NOMO-1 treated with dmso at 0.1 percent for 144 hours (cell line): Measurements from ENCODE around the gene S1PR4.
"Not testable (repeated sequence)": the region's sequence is repeated elsewhere in the genome, so short reads cannot be mapped to it uniquely, and the experiment has no call there.

Experiments
- DNase-seq: peaks from one replicate; lab custom pipeline; 2025; ENCODE audit not compliant: unreplicated experiment; lab: John Stamatoyannopoulos, UW

The S1PR4 gene

DNA sequence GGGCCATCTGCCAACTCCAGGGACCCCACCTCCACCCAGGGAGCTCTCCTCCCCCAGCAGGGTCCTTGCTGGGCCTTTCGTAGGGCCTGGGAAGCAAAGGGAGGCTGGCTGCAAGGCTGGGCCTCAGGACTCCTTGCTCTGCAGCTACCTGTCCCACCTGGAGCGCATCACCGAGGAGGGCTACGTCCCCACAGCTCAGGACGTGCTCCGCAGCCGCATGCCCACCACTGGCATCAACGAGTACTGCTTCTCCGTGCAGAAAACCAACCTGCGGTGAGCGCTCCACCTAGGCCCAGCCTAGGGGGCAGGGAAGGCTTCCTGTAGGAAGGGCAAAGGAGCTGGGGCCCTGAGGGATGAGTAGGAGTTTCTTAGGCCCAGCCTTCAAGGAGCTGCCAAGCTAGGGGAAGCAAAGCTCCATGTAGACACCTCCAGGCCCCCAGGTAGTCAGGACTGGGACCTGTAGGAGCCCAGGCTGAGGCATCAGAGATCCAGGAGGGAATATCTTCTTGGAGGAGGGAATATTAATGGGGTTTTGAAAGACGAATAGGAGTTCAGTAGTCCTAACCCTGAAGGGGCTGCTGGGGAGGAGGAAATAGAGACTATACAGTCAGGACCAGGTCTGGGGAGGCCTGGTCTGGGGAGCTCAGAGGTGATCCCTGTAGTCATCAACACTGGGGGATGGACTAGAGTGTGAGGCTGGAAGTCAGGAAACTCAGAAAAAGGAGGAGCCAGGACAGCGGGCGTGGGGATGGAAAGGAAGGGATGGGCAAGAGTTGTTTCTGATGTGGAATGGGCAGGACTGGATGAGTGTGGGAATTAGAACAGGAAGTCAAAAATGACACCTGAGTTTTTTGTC is 26.8 kb upstream of the S1PR4 start:
- DNase-seq = no peak

DNA sequence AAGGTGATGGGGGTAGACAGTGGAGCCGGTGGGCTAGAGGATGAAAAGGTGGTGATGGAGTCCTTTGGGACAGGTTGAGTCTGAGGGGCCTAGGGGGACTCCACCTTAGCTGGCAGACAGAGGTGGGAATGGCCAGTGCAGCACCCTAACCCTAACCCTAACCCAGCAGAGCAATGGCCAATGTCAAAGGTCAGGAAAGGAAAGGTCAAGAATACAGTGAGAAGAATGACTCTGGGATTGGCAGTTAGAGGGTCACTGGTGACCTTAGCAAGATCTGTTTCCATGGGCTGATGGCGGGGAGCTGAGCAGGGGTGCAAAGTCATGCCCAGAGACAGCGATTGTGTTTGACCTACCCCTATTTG is 26.2 kb upstream of the S1PR4 start:
- DNase-seq = no peak

- no peak for DNase-seq
These were observed 25.0 kb upstream of the S1PR4 start for GRCh38 chr19:3153286-3154230.

GRCh38 chr19:3154447-3154846 is 24.1 kb upstream of the S1PR4 start:
- not testable (repeated sequence) for DNase-seq

DNA sequence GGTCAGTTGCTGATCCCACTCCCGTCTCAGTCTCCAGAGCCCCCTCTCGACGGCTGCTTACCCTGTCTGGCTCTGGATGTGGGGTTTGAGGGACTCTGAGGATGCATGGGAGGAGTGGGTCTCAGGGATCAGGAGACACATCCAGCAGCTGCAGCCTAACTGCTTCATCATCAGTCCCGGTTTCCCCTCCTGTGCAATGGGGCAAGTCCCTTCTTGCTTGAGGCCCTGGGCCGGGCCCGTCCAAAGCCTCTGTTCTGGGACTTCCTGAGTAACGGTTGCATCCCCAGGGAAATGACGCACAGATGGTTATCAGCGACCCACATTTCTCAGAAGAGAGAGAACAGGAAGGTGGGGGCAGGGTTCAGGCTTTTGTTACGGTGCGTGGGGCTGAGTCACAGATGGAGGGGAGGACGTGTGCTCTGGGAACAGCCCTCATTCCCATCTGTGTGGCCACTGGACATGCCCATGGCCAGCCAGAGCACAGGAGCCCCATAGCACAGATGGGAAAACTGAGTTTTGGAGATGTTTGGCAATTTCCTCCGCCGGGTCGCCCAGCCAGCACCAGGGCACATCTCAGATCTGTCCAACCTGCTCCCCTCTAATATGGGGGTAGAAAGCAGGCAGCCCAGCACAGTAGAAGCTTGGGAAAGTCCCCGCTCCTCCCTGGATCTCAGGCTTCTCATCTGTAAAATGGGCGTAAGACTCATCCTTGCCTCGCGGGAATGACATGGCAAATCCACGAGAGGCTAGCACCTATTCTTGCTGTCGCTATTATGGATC is 23.4 kb upstream of the S1PR4 start:
- no peak for DNase-seq

DNA sequence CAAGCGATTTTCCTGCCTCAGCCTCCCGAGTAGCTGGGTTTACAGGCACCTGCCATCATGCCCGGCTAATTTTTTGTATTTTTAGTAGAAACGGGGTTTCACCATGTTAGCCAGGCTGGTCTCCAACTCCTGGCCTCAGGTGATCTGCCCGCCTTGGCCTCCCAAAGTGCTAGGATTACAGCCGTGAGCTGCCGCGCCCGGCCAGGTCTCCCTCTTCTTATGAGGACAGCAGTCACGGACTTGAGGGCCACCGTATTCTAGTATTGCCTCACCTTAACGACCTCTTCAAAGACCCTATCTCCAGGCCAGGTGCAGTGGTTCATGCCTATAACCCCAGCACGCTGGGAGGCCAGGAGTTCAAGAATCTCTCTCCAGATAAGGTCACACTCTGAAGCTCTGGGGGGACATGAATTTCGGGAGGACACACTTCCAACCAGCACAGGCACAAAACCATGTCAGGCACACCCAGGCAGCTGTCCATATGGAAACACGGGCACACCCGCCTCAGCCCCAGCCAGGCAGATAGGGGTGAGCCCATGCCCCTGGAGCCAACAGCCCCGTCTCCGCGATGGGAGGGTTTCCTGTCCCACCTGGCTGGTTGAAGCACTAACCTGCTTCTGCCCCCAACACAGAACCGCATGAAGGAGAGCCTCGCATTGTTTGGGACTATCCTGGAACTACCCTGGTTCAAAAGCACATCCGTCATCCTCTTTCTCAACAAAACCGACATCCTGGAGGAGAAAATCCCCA is 21.3 kb upstream of the S1PR4 start:
- DNase-seq = no peak

DNA sequence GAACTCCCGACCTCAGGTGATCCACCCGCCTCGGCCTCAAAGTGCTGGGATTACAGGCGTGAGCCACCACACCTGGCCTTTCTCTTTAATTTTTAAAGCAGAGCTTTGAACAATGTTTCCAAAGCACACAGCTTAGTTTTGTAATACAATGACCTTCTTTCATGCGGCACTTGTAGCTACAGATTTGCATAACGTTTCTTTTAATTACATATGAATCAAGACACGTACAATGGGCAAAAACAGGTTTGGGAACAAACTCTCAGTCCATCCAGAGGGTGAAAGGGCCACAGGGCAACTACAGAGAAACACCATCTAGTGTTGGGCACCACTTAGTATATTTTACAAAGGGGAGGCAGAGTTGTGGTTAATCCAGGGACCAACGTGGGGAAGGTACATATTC is 19.0 kb upstream of the S1PR4 start:
- DNase-seq = no peak

DNA sequence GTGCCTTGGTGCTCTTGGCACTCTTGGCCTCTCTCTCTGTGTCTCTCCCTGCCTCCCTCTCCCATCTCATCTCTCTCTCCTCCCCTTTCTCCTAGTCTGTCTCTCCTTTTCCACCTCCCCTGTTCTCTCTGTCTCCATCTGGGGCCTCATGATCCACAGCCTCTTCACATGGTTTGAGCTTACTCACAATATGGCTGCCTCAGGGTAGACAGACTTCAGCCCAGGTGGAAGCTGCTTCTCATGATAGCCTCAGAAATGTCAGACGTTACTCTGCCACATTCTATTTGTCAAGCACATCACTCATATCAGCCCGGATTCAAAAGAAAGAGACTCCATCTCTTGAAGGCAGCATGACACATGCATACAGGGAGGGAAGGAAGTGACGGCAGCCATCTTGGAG is 18.4 kb upstream of the S1PR4 start:
- DNase-seq = no peak

GRCh38 chr19:3161453-3161852 is 17.1 kb upstream of the S1PR4 start:
- DNase-seq = no peak

- no peak for DNase-seq
These were observed 15.9 kb upstream of the S1PR4 start for GRCh38 chr19:3162418-3163229.

- peak; percentile 34 for DNase-seq
These were observed 15.2 kb upstream of the S1PR4 start for GRCh38 chr19:3163230-3163886.

GRCh38 chr19:3163943-3164342 is 14.6 kb upstream of the S1PR4 start:
- no peak for DNase-seq

GRCh38 chr19:3167533-3168272 is 10.9 kb upstream of the S1PR4 start:
- no peak for DNase-seq

GRCh38 chr19:3171894-3172672 is 6.5 kb upstream of the S1PR4 start:
- DNase-seq = no peak

DNA sequence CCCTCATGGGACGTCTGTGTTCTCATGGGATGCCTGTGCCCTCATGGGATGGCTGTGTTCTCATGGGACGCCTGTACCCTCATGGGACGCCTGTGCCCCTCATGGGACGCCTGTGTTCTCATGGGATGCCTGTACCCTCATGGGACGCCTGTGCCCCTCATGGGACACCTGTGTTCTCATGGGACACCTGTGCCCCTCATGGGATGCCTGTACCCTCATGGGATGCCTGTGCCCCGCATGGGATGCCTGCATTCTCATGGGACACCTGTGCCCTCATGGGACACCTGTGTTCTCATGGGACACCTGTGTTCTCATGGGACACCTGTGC is 5.9 kb upstream of the S1PR4 start:
- DNase-seq = not testable (repeated sequence)

GRCh38 chr19:3175781-3176714 is 2.5 kb upstream of the S1PR4 start:
- no peak for DNase-seq
